Mesenchymal stem cell (in vitro differentiated cells and primary cell): ENCODE measurements around the gene FAM177A1.

Source experiments
- DNase-seq: peaks from one replicate; pipeline ENCODE4 v3.0.0-alpha.2; 2013
- H2AFZ ChIP-seq: one replicate; pipeline ENCODE4 v1.6.1; 2013; ENCODE audit warnings: low read depth, mild to moderate bottlenecking, control low read depth, inconsistent platforms, low read length, moderate library complexity
- H2AK5ac ChIP-seq: 2 replicates; pipeline ENCODE4 v1.6.1; 2013; ENCODE audit warnings: low read length, moderate library complexity, mild to moderate bottlenecking, inconsistent platforms; ENCODE audit not compliant: severe bottlenecking
- H2BK120ac ChIP-seq: one replicate; pipeline ENCODE4 v1.6.1; 2013; ENCODE audit warnings: low read depth, mild to moderate bottlenecking, inconsistent platforms, low read length, moderate library complexity
- H2BK12ac ChIP-seq, 2 experiments: one replicate each; pipeline ENCODE4 v1.6.1; 2013; ENCODE audit warnings: inconsistent platforms in 2 of 2, low read length in 2 of 2, mild to moderate bottlenecking in 2 of 2, moderate library complexity in 2 of 2, control low read depth in 1 of 2
- H2BK15ac ChIP-seq: one replicate; pipeline ENCODE4 v1.6.1; 2013; ENCODE audit warnings: mild to moderate bottlenecking, low read depth, inconsistent platforms; ENCODE audit not compliant: poor library complexity, severe bottlenecking
- H2BK5ac ChIP-seq: 2 replicates; pipeline ENCODE4 v1.6.1; 2013; ENCODE audit warnings: low read depth, mild to moderate bottlenecking, low read length, control low read depth, inconsistent platforms; ENCODE audit not compliant: poor library complexity, severe bottlenecking
- H3K14ac ChIP-seq, 2 experiments: one replicate each; pipeline ENCODE4 v1.6.1; 2013; ENCODE audit warnings: inconsistent platforms in 2 of 2, low read length in 2 of 2, control low read depth in 1 of 2, mild to moderate bottlenecking in 1 of 2, moderate library complexity in 1 of 2
- H3K18ac ChIP-seq, 2 experiments: one replicate each; pipeline ENCODE4 v1.6.1; 2013; ENCODE audit warnings: inconsistent platforms in 2 of 2, low read length in 2 of 2, control low read depth in 1 of 2, low read depth in 1 of 2, mild to moderate bottlenecking in 1 of 2
- H3K23ac ChIP-seq, 2 experiments: one replicate each; pipeline ENCODE4 v1.6.1; 2013; ENCODE audit warnings: inconsistent platforms in 2 of 2, low read length in 2 of 2, mild to moderate bottlenecking in 2 of 2, moderate library complexity in 2 of 2, control low read depth in 1 of 2
- H3K27ac ChIP-seq: 2 replicates; pipeline ENCODE4 v1.5.1; 2013; ENCODE audit warnings: mild to moderate bottlenecking, moderate library complexity, low read length, control low read depth, inconsistent platforms; ENCODE audit not compliant: poor library complexity, severe bottlenecking
- H3K27me3 ChIP-seq, 2 experiments: 2 replicates each; pipeline versions ENCODE4 v1.6.1 to v1.7.0; 2013; ENCODE audit warnings: low read length in 2 of 2, mild to moderate bottlenecking in 2 of 2, moderate library complexity in 2 of 2, control low read depth in 1 of 2, inconsistent platforms in 1 of 2; ENCODE audit not compliant: control insufficient read depth in 1 of 2, insufficient read depth in 1 of 2
- H3K36me3 ChIP-seq, 2 experiments: 2 replicates each; pipeline versions ENCODE4 v1.6.1 to v1.7.0; 2013; ENCODE audit warnings: low read length in 2 of 2, control low read depth in 1 of 2, inconsistent platforms in 1 of 2, low read depth in 1 of 2, mild to moderate bottlenecking in 1 of 2; ENCODE audit not compliant: insufficient read depth in 2 of 2, control insufficient read depth in 1 of 2
- H3K4ac ChIP-seq, 2 experiments: one replicate each; pipeline ENCODE4 v1.6.1; 2013; ENCODE audit warnings: inconsistent platforms in 2 of 2, low read length in 2 of 2, mild to moderate bottlenecking in 2 of 2, moderate library complexity in 2 of 2, control low read depth in 1 of 2, low read depth in 1 of 2
- H3K4me1 ChIP-seq: 2 replicates; pipeline ENCODE4 v1.6.1; 2013; ENCODE audit warnings: low read depth, low read length, control low read depth; ENCODE audit not compliant: control insufficient read depth, insufficient read depth
- H3K4me2 ChIP-seq: 2 replicates; pipeline ENCODE4 v1.6.1; 2013; ENCODE audit warnings: low read length, mild to moderate bottlenecking, inconsistent platforms; ENCODE audit not compliant: poor library complexity, severe bottlenecking
- H3K4me3 ChIP-seq, 2 experiments: 2 replicates each; pipeline versions ENCODE4 v1.5.1 to v1.7.0; 2013; ENCODE audit warnings: low read length in 2 of 2, mild to moderate bottlenecking in 2 of 2, control low read depth in 1 of 2, low read depth in 1 of 2; ENCODE audit not compliant: insufficient read depth in 1 of 2
- H3K79me1 ChIP-seq: replicated peaks from 2 replicates; pipeline ENCODE4 v1.6.1; 2013; ENCODE audit warnings: mild to moderate bottlenecking, control low read depth, low read length, inconsistent platforms; ENCODE audit not compliant: poor library complexity, severe bottlenecking
- H3K9ac ChIP-seq: 2 replicates; pipeline ENCODE4 v1.7.0; 2013; ENCODE audit warnings: mild to moderate bottlenecking, low read length, moderate library complexity
- H3K9me3 ChIP-seq: 2 replicates; pipeline ENCODE4 v1.7.0; 2013; ENCODE audit warnings: mild to moderate bottlenecking, low read length; ENCODE audit not compliant: control insufficient read depth
- H4K8ac ChIP-seq: one replicate; pipeline ENCODE4 v1.6.1; 2013; ENCODE audit warnings: inconsistent platforms, mild to moderate bottlenecking, low read length, moderate library complexity
- H4K91ac ChIP-seq: one replicate; pipeline ENCODE4 v1.6.1; 2013; ENCODE audit warnings: mild to moderate bottlenecking, low read length, inconsistent platforms
- WGBS: methylation state at CpG from one replicate; pipeline ENCODE4 v1.1.7; 2013; ENCODE audit warnings: mixed read lengths; 5-methylcytosine and 5-hydroxymethylcytosine counted together

Gene FAM177A1

GRCh38 chr14:35042632-35043031 lies 3.4 kb upstream of the FAM177A1 start:
- Histone ChIP-seq H3K36me3 (no peaks in the 10 kb centered on the region), H3K4me2 (no peak overlapping the region), H2AFZ (no peak overlapping the region), H2BK15ac (no peak overlapping the region), H2BK5ac (no peak overlapping the region), H2AK5ac (no peak overlapping the region), H3K27me3 (no peaks in the 10 kb centered on the region), H3K4me1 (peaks cover 2% of the 10 kb centered on the region), H3K4ac (no peak overlapping the region), H2BK12ac (no peak overlapping the region), H3K9me3 (no peaks in the 10 kb centered on the region), H3K9ac (no peak overlapping the region), H3K14ac (no peak overlapping the region), H3K27ac (no peak overlapping the region), H3K18ac (no peak overlapping the region), H3K79me1 (no peaks in the 10 kb centered on the region), H3K4me3 (no peak overlapping the region), H4K8ac (no peak overlapping the region), H3K23ac (no peak overlapping the region), H2BK120ac (no peak overlapping the region), H4K91ac (no peak overlapping the region)
- DNase-seq = no peak
- WGBS = 85% methylated on average over 2 of the region's 3 CpGs

DNA sequence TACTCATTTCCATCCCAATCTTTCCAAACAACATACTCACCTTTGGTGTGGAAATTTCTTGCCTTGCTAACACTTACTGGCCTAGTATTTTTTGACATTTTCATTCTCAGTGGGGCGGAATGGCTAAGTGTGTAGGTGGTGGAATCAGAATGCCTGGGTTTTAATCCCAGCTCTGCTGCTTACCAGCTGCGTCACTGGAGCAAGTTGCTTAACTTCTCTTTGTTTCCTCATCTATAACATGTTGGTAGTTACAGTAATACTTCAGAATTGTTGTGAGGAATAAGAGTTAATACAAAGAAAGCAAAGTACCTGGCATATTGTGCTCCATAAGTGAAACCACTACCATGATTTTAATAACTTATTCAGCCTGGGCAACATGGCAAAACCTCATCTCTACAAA lies 3.0 kb upstream of the FAM177A1 start:
- Histone ChIP-seq H3K27ac (no peak overlapping the region), H3K4me1 (peaks cover 2% of the 10 kb centered on the region), H2BK12ac (no peak overlapping the region), H3K9me3 (no peaks in the 10 kb centered on the region), H2BK5ac (no peak overlapping the region), H3K27me3 (no peaks in the 10 kb centered on the region), H3K14ac (no peak overlapping the region), H2BK120ac (no peak overlapping the region), H3K9ac (no peak overlapping the region), H3K79me1 (no peaks in the 10 kb centered on the region), H3K36me3 (no peaks in the 10 kb centered on the region), H4K8ac (no peak overlapping the region), H3K18ac (no peak overlapping the region), H3K23ac (no peak overlapping the region), H3K4me2 (no peak overlapping the region), H2BK15ac (no peak overlapping the region), H2AFZ (no peak overlapping the region), H4K91ac (no peak overlapping the region), H2AK5ac (no peak overlapping the region), H3K4ac (no peak overlapping the region), H3K4me3 (no peak overlapping the region)
- WGBS = 100% methylated on average over 1 of the region's 2 CpGs
- no peak for DNase-seq

GRCh38 chr14:35044939-35045797 lies 904 bp upstream of the FAM177A1 start:
- peaks cover 0 to 12% of the 10 kb centered on the region in 2 experiments for H3K36me3 ChIP-seq
- no peak overlapping the region for H3K4ac ChIP-seq

GRCh38 chr14:35045798-35046047 lies 349 bp upstream of the FAM177A1 start:
- no peak overlapping the region for H2AK5ac ChIP-seq
- no peaks in the 10 kb centered on the region for H3K9me3 ChIP-seq
- H3K4me2 ChIP-seq = peak overlapping the region; percentile 67
- no peak overlapping the region for H2BK120ac ChIP-seq
- H3K14ac ChIP-seq = no peak overlapping the region
- no peak overlapping the region for H2BK15ac ChIP-seq
- H3K36me3 ChIP-seq = peaks cover 0 to 12% of the 10 kb centered on the region in 2 experiments
- H3K9ac ChIP-seq = peak overlapping the region; percentile 98
- H3K4me1 ChIP-seq = peaks cover 4% of the 10 kb centered on the region
- H3K79me1 ChIP-seq = no peaks in the 10 kb centered on the region
- DNase-seq = no peak
- H4K8ac ChIP-seq = peak overlapping the region; percentile 91
- no peak overlapping the region for H2BK12ac ChIP-seq
- peak overlapping the region; percentile 91 for H3K27ac ChIP-seq
- H2BK5ac ChIP-seq = no peak overlapping the region
- no peak overlapping the region for H2AFZ ChIP-seq
- H3K4ac ChIP-seq = no peak overlapping the region
- H3K18ac ChIP-seq = peak overlapping the region; percentile 37 to 77
- 2% methylated on average over 6 of the region's 6 CpGs for WGBS
- no peak overlapping the region for H4K91ac ChIP-seq
- H3K23ac ChIP-seq = no peak overlapping the region
- no peaks in the 10 kb centered on the region for H3K27me3 ChIP-seq
- H3K4me3 ChIP-seq = peak overlapping the region; percentile 70 to 85

More at GRCh38 chr14:35044939-35045797, 904 bp upstream of the FAM177A1 start:
- no peak overlapping the region for H2BK120ac ChIP-seq
- no peak overlapping the region for H3K18ac ChIP-seq
- peak overlapping the region; percentile 67 for H3K4me2 ChIP-seq
- peak overlapping the region; percentile 91 for H3K27ac ChIP-seq
- no peaks in the 10 kb centered on the region for H3K27me3 ChIP-seq
- H3K9me3 ChIP-seq = no peaks in the 10 kb centered on the region
- no peak overlapping the region for H4K91ac ChIP-seq
- no peak overlapping the region for H4K8ac ChIP-seq
- DNase-seq = no peak
- no peak overlapping the region for H2AK5ac ChIP-seq
- peak overlapping the region in 1 of 2 experiments; percentile 85 for H3K4me3 ChIP-seq
- H2BK5ac ChIP-seq = no peak overlapping the region
- no peak overlapping the region for H2BK15ac ChIP-seq
- H3K79me1 ChIP-seq = no peaks in the 10 kb centered on the region
- H3K4me1 ChIP-seq = peaks cover 4% of the 10 kb centered on the region
- no peak overlapping the region for H3K23ac ChIP-seq
- H2AFZ ChIP-seq = no peak overlapping the region
- H3K9ac ChIP-seq = peak overlapping the region; percentile 98
- no peak overlapping the region for H3K14ac ChIP-seq
- 51% methylated on average over 8 of the region's 8 CpGs for WGBS
- H2BK12ac ChIP-seq = no peak overlapping the region
